Nephron (organoid): ENCODE measurements around the gene SARM1.

Source experiments
- H3K27ac Mint-ChIP-seq, 3 experiments: 2 replicates each; pipeline ENCODE4 v1.8.0; 2020; ENCODE audit warnings: mixed read lengths in 3 of 3, mild to moderate bottlenecking in 2 of 3, moderate library complexity in 1 of 3
- H3K27me3 Mint-ChIP-seq: 2 replicates; pipeline ENCODE4 v1.8.0; 2021; ENCODE audit warnings: low read depth, mild to moderate bottlenecking, moderate library complexity, mixed read lengths
- H3K36me3 Mint-ChIP-seq: 2 replicates; pipeline ENCODE4 v1.8.0; 2020; ENCODE audit warnings: low read depth, mixed read lengths
- H3K4me1 Mint-ChIP-seq: 2 replicates; pipeline ENCODE4 v1.8.0; 2020; ENCODE audit warnings: mixed read lengths
- H3K4me3 Mint-ChIP-seq, 3 experiments: 2 replicates each; pipeline ENCODE4 v1.8.0; 2020; ENCODE audit warnings: mild to moderate bottlenecking in 3 of 3, mixed read lengths in 3 of 3, moderate library complexity in 2 of 3
- H3K9me3 Mint-ChIP-seq: 2 replicates; pipeline ENCODE4 v1.8.0; 2020; ENCODE audit warnings: mixed read lengths
- TF ChIP-seq, protein P1 (sequence below), 3 experiments: fragments of 200-600 bp; sonication (generic); IDR thresholded peaks; one replicate each; pipeline ENCODE4 v1.5.0; 2021; ENCODE audit warnings: antibody characterized with exemption in 3 of 3; ENCODE audit not compliant: unreplicated experiment in 3 of 3

The SARM1 gene

DNA sequence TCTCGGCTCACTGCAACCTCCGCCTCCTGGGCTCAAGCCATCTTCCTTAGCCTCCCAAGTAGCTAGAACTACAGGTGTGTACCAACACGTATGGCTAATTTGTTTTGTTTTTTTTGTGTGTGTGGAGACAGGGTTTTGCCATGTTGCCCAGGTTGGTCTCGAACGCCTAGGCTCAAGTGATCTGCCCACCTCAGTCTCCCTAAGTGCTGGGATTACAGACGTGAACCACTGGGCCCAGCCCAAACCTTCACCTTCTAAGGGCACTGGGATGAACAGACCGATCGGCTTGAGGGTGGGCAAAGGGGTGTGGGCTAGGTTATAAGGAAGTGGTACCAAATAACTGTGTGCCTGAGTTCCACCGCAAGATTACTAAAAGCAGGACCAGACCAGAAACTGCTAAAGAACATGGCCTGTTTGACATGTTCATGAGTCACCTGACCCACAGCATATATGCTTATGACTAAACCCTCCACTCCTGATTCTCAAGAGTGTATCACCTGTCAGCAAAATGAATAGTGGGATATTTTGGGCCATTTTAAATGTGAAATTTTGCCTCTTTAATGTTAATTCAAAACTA is 44.4 kb upstream of the SARM1 start:
- TF ChIP-seq, protein P1, sequence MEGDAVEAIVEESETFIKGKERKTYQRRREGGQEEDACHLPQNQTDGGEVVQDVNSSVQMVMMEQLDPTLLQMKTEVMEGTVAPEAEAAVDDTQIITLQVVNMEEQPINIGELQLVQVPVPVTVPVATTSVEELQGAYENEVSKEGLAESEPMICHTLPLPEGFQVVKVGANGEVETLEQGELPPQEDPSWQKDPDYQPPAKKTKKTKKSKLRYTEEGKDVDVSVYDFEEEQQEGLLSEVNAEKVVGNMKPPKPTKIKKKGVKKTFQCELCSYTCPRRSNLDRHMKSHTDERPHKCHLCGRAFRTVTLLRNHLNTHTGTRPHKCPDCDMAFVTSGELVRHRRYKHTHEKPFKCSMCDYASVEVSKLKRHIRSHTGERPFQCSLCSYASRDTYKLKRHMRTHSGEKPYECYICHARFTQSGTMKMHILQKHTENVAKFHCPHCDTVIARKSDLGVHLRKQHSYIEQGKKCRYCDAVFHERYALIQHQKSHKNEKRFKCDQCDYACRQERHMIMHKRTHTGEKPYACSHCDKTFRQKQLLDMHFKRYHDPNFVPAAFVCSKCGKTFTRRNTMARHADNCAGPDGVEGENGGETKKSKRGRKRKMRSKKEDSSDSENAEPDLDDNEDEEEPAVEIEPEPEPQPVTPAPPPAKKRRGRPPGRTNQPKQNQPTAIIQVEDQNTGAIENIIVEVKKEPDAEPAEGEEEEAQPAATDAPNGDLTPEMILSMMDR (IDR thresholded peaks at IDR 0.05; ENCODE audit: unreplicated experiment in 3 of 3), result no peak
- Mint-ChIP-seq H3K27me3 (no peaks in the 10 kb centered on the region), H3K4me1 (peaks cover 10% of the 10 kb centered on the region), H3K9me3 (no peaks in the 10 kb centered on the region), H3K36me3 (peaks cover 28% of the 10 kb centered on the region), H3K4me3 (no peak overlapping the region), H3K27ac (no peak overlapping the region)

DNA sequence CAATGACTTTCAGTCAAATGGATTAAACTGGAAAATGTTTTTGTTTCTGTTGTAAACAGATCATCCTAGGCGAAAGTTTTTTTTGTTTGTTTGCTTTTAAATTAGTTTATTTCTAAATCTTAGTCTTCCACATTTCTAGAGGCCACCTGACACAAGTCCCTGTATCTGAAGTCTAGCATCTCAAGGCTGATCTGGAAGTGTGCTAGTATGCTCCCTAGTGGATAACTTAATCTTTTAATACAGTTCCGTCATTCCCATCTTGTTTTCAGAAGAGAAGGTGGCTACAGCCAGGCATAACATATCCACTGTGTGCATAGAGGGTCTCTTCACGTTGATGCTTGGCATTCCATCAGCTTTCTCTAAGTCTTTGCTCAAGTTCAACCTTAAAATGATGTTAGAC is 43.8 kb upstream of the SARM1 start:
- no peak overlapping the region for H3K4me3 Mint-ChIP-seq
- H3K27me3 Mint-ChIP-seq, result no peaks in the 10 kb centered on the region
- TF ChIP-seq, protein P1 (IDR thresholded peaks at IDR 0.05; ENCODE audit: unreplicated experiment in 3 of 3), result no peak
- peaks cover 13% of the 10 kb centered on the region for H3K4me1 Mint-ChIP-seq
- H3K27ac Mint-ChIP-seq, result no peak overlapping the region
- H3K36me3 Mint-ChIP-seq, result peaks cover 28% of the 10 kb centered on the region
- H3K9me3 Mint-ChIP-seq, result no peaks in the 10 kb centered on the region

DNA sequence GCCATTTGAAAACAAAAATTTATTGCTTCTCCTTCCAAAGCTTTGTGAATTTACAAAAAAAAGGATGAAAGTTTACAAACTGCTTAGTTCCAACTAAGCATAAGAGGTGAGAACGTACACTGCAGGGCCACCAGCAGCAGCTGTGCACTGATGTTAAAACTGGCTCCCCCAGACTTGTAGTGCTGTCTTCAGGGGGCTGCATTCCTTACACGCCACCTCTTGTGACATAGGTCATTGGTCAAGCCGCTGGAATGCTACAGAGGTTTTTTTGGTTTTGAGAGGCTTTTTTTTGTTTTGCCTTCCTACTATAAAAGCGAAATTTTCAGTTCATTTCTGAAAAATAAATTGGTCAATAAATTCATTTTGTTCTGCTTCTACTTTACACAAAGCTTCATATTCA is 43.2 kb upstream of the SARM1 start:
- Mint-ChIP-seq H3K27ac (no peak overlapping the region), H3K4me3 (no peak overlapping the region), H3K36me3 (peaks cover 28% of the 10 kb centered on the region), H3K9me3 (no peaks in the 10 kb centered on the region), H3K27me3 (no peaks in the 10 kb centered on the region), H3K4me1 (peaks cover 9% of the 10 kb centered on the region)
- TF ChIP-seq, protein P1 (IDR thresholded peaks at IDR 0.05; ENCODE audit: unreplicated experiment in 3 of 3), result no peak

DNA sequence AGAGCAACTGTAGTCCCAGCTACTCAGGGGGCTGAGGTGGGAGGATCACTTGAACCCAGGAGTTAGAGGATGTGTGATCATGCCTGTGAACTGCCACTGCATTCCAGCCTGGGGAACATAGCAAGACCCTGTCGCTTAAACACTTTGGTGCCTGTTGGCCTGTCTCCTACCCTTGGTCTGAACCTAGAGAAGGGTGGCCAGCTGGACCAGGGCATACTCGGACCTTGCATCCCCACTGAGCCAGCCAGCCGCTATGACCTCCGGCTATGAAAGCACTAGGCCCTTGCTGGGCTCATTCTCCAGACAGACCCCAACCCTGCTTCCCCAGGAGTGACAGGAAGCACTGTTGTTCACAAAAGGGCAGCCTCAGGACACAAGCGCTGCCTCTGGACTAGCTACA is 40.8 kb upstream of the SARM1 start:
- Mint-ChIP-seq H3K27ac (no peak overlapping the region), H3K36me3 (peaks cover 28% of the 10 kb centered on the region), H3K27me3 (no peaks in the 10 kb centered on the region), H3K9me3 (no peaks in the 10 kb centered on the region), H3K4me1 (peaks cover 24% of the 10 kb centered on the region), H3K4me3 (peak overlapping the region in 1 of 3 experiments; percentile 69)
- TF ChIP-seq, protein P1 (IDR thresholded peaks at IDR 0.05; ENCODE audit: unreplicated experiment in 3 of 3), result no peak

DNA sequence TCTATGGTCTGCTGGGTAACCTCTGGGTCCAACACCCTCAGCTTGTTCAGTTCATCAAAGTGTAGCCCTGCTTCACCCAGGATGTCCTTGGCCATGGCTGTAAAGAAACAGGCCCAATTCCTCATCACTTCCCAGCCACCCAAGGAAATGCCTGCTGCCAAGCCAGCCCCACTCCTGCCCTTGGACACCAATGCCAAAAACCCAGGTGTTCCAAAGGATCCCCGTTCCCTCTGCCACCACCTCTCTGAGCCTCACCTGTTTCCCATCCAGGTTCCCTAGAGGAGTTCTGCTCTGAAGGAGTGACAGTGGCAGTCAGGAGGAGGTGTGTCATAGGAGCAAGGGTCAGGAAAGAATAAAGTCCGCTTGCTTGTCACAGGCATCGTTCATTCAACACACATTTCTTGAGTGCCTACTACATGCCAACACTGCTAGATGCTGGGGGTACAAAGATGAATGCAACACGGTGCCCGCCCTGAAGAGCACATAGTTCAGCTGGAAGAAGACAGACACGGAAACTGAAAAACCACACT is 39.5 kb upstream of the SARM1 start:
- H3K9me3 Mint-ChIP-seq, result no peaks in the 10 kb centered on the region
- H3K27ac Mint-ChIP-seq, result no peak overlapping the region
- TF ChIP-seq, protein P1 (IDR thresholded peaks at IDR 0.05; ENCODE audit: unreplicated experiment in 3 of 3), result no peak
- no peaks in the 10 kb centered on the region for H3K27me3 Mint-ChIP-seq
- peaks cover 19% of the 10 kb centered on the region for H3K36me3 Mint-ChIP-seq
- H3K4me1 Mint-ChIP-seq, result peaks cover 32% of the 10 kb centered on the region
- H3K4me3 Mint-ChIP-seq, result peak overlapping the region; percentile 46 to 99 (median 98)
